NCI-H748 treated with DMSO at 0.1 percent for 48 hours (cell line): ENCODE results near the gene LRRC4C.

Source experiments
- DNase-seq: peaks from one replicate; lab custom pipeline; 2025; lab: John Stamatoyannopoulos, UW

Gene LRRC4C

DNA sequence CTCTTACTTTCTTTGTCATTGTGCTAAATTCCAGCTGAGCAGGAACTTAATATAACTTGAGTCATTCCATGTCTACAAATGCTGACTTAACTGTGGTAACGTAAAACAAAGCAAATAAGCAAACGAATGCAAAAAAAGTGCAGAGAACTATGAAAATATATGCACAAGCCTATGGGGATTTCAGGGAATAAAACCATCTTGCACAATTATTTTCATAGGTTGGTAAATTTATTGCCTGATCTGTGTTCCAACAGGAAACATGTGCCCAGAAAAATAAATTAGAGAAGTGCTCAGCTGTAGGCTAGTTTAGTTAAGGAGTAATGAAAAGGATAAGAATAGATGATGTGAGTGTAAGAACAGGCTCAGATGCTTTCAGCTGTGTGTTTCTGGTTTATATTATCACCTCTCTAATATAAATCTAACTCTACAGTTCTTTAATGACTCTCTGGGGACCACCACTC lies 1169.3 kb downstream of the LRRC4C start:
- no peak for DNase-seq

- DNase-seq = no peak
Observed at GRCh38 chr11:40289370-40289769, 1170.1 kb downstream of the LRRC4C start.

DNA sequence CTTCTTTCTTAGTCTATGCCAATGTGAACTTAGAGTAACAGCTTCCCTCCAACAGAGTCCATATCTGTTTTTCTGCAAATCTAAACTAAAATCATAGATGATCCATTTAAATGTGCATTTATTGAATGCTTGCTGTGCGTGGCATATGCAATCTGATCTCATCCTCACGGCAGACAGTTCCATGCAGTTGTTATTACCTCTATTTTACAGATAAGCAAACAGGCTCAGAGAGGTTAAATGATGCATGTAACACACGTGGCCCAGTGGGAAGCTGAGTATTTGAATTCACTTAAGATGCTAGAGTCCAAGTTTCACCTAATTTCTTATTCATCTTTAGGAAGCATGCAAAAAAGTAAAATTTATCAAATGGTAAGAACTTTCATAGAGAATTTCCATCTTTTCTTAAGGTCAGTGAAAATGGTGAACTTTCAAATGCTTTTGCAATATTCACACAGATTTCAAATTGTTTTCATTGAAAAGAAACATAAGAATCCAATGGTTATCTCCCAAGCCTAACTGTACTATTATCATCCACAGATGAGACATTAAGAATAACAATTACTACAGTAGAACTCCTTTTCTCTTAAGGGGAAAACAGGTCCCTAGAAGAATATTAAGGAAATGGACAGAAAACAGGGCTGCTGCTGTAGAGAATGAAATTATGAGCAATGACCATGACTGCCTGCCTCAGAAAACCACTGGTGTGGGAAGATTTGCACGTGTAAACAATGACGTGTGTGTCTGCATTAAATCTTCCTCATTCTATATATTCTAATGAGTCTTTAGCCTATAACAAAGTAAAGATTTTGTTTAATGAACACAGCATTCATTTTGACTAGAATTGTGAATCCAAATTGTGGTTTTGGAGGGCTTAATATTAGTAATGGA lies 1171.3 kb downstream of the LRRC4C start:
- no peak for DNase-seq

- DNase-seq = no peak
Observed at GRCh38 chr11:40286137-40286536, 1173.3 kb downstream of the LRRC4C start.

GRCh38 chr11:40285558-40285957 lies 1173.9 kb downstream of the LRRC4C start:
- no peak for DNase-seq

GRCh38 chr11:40281052-40281580 lies 1178.3 kb downstream of the LRRC4C start:
- DNase-seq = no peak

DNA sequence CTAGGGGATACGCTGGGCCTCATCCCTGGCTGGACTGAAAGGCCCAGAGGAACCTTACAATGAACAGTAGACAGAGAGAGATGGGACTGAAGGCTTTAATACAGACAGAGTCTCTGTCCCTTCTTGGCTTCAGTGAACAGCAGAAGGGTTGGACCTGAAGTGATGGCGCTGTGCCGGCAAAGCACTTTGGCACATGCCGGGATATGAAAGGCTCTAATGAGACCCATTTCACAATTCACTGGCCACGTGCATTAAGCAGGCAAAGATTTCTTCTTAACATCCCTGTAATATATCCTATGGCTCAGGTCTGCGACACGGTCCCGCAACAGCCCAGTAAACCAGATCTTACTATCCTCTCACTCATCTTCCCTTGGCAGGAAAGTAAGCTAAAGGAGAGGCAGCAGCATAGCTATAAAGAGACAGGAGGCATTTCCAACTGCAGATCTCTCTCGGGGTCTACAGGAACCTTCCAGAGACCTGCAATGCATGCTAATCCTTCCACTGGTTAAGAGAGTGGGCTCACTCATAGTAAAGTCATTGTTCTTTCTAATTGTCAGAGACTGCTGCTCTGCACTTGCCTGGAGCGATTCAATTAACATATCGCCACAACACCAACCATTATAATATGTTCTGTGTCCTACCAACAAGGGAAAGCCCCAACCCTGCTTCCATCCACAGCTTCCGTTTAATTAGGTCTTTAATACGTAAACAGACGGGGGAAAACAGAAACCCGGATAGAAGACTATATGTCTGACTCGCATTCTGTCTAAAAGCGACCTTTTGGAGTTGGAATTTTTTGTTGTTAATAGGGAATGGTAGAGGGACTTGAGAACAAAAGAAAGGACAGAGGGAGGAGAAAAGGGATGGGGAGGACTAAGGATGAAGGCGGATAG lies 1179.0 kb downstream of the LRRC4C start:
- DNase-seq = no peak

DNA sequence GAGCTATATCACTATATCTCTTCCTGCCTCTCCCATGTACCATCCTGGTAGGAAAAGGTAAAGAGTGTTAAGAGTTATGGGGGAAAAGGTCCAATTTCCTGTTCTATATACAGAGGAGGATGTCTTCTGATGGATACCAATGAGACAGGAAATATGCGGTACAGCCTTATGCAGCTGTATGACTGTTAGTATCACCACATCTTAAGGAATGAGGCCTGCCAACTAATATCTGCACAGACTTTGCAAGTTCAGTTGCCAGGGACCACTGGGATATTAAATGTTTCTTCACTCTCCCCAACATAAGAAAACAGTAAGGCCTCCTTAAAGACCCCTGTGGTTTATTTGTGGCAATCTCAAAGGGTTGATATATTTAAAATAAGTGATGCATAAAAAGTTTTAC lies 1182.5 kb downstream of the LRRC4C start:
- DNase-seq = no peak

- DNase-seq = no peak
Observed at GRCh38 chr11:40274017-40274416, 1185.4 kb downstream of the LRRC4C start.

- DNase-seq = no peak
Observed at GRCh38 chr11:40273192-40273732, 1186.2 kb downstream of the LRRC4C start.

- DNase-seq = no peak
Observed at GRCh38 chr11:40271361-40271760, 1188.1 kb downstream of the LRRC4C start.

GRCh38 chr11:40269865-40270264 lies 1189.6 kb downstream of the LRRC4C start:
- no peak for DNase-seq

DNA sequence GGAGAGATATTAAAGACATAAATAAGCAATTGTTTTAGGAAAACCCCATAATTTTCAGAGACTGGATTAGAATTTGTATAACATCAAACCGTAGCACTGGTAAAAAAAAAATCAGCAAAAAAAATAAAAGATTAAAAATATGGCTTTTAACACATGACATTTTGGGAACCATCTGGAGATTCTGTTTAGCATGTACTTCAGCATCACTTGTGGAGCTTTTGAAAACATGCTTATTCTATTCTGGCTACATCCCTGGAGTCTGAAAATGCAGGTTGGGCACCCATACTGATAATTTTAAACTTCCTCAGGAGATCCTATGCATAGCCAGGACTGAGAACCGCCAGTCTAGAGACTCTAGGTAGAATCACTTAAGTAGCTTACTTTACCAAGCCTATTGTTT lies 1190.9 kb downstream of the LRRC4C start:
- DNase-seq = no peak

DNA sequence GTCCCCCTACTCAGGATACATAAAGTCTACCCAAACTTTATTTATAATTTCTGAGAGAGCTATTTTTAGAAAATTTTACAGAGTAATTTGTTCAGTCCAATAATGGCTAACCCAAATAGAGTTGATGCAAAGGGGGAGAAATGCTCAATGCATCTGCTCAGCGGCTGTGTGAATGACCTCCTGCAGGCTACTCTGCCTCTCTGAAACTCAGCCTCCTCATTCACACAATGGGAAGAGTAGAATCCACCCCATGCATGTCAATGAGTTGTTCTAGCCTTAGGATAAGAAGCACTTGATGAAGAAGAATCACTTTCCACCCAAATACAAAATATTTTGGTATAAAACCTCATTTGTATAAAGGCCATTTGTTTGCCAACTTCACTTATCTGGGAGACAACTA lies 1204.0 kb downstream of the LRRC4C start:
- no peak for DNase-seq

- no peak for DNase-seq
Observed at GRCh38 chr11:40253166-40253565, 1206.3 kb downstream of the LRRC4C start.

DNA sequence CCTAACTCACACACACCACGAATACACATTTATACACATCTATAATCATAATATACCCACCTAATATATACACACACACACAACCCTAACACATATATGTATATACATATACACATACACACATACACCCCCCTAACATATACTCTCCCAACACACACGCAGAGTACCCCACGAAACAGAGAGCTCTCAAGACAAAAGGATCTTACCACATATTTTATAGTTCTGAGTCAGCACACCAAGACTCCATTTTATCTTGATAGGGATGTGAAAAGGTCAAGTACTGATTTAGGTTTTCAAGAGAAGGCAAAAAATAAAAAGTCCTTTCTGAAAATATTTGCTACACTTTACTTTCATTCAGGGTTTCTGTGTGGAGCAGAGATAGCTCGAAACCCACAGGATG lies 1207.2 kb downstream of the LRRC4C start:
- no peak for DNase-seq

DNA sequence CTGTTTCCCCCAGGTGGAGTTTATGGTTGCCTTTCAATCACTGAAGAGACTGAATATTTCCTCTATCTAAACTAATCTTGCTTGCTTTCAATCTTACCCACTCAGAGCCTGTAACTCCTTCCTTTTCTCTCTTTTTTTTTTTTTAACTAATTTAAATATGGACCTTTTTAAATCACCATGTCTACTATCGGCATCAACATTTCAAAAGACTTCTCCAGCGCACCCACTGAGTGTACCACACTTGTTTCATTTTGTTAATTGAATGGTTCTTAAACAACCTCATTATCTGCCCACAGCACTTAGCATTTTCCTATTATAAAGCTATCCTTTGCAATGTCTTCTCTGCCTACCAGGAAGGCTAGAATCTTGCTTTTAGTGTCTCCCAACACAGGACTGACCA lies 1212.5 kb downstream of the LRRC4C start:
- DNase-seq = no peak

- no peak for DNase-seq
Observed at GRCh38 chr11:40241524-40242051, 1217.9 kb downstream of the LRRC4C start.

DNA sequence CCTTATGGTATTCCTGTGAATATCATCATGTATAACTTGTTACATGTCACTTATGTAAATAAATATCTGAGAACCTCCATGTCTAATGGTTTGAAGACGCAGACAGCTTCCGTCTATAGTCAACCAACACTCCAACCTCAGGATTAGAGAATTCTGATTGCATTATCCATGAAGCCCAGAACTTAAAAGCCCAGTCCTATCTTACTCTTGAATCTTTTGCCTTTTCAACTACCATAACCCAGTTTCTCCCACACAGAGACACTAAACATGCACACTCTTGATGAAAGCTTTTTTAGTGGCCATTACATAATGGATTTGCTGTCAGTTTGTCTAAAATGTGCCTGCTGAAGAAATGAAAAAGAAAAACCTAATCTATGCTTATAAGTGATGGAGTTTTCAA lies 1219.2 kb downstream of the LRRC4C start:
- no peak for DNase-seq

GRCh38 chr11:40236526-40236925 lies 1222.9 kb downstream of the LRRC4C start:
- DNase-seq = no peak

- no peak for DNase-seq
Observed at GRCh38 chr11:40235841-40236240, 1223.6 kb downstream of the LRRC4C start.

- no peak for DNase-seq
Observed at GRCh38 chr11:40230821-40231220, 1228.6 kb downstream of the LRRC4C start.
